ENCODE data around the gene TBC1D10B.
"Not testable (repeated sequence)": the region's sequence is repeated elsewhere in the genome, so short reads cannot be mapped to it uniquely, and the experiment has no call there.

DNA sequence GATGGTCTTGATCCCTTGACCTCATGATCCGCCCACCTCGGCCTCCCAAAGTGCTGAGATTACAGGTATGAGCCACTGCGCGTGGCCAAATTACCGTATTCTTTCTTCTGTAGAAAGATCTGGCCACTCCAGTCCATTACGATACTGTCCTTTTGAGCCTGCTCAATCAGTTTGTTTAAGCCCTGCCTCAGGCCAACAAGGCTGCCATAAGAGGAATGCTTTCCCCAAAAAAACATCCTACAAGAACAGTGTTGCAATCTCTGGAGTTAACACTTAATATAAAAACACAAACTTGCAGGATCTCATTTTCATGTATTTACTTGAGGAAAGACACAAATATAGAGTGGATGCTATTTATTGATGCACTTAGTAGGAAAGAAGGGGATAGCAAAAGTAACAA, 46.1 kb downstream of the TBC1D10B start:
- TF ChIP-seq EP300 (IDR thresholded peaks at IDR 0.05; ENCODE audit: borderline replicate concordance in 1 of 2, low read depth in 2 of 2, low read length in 2 of 2); ASH2L (IDR thresholded peaks at IDR 0.05; ENCODE audit: low read length); SIN3A (conservative IDR thresholded peaks at IDR 0.05 in 1 of 2, IDR thresholded peaks at IDR 0.05 in 1 of 2; ENCODE audit: low read depth in 1 of 2, low read length in 2 of 2); RBBP5 (IDR thresholded peaks at IDR 0.05; ENCODE audit: borderline replicate concordance, low read depth, low read length); POLR2A (IDR thresholded peaks at IDR 0.05; ENCODE audit: control extremely low read depth in 1 of 2, low read depth in 2 of 2, low read length in 2 of 2); POU5F1 (IDR thresholded peaks at IDR 0.05; ENCODE audit: low read depth, low read length); KDM5A (IDR thresholded peaks at IDR 0.05; ENCODE audit: low read length); EZH2 (IDR thresholded peaks at IDR 0.05; ENCODE audit: low read depth, low read length, severe bottlenecking): not testable (repeated sequence)
- TF ChIP-seq, protein P1, sequence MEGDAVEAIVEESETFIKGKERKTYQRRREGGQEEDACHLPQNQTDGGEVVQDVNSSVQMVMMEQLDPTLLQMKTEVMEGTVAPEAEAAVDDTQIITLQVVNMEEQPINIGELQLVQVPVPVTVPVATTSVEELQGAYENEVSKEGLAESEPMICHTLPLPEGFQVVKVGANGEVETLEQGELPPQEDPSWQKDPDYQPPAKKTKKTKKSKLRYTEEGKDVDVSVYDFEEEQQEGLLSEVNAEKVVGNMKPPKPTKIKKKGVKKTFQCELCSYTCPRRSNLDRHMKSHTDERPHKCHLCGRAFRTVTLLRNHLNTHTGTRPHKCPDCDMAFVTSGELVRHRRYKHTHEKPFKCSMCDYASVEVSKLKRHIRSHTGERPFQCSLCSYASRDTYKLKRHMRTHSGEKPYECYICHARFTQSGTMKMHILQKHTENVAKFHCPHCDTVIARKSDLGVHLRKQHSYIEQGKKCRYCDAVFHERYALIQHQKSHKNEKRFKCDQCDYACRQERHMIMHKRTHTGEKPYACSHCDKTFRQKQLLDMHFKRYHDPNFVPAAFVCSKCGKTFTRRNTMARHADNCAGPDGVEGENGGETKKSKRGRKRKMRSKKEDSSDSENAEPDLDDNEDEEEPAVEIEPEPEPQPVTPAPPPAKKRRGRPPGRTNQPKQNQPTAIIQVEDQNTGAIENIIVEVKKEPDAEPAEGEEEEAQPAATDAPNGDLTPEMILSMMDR (IDR thresholded peaks at IDR 0.05; ENCODE audit: control extremely low read depth in 1 of 3, insufficient read depth in 1 of 3, low read depth in 1 of 3, low read length in 3 of 3) = not testable (repeated sequence)
- TF ChIP-seq, protein P2, sequence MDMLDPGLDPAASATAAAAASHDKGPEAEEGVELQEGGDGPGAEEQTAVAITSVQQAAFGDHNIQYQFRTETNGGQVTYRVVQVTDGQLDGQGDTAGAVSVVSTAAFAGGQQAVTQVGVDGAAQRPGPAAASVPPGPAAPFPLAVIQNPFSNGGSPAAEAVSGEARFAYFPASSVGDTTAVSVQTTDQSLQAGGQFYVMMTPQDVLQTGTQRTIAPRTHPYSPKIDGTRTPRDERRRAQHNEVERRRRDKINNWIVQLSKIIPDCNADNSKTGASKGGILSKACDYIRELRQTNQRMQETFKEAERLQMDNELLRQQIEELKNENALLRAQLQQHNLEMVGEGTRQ (IDR thresholded peaks at IDR 0.05; ENCODE audit: low read length) = not testable (repeated sequence)
